ENCODE data around the gene HSD17B13.

GRCh38 chr4:87260477-87260876, 62.2 kb downstream of the HSD17B13 start:
- TF ChIP-seq, protein P1, sequence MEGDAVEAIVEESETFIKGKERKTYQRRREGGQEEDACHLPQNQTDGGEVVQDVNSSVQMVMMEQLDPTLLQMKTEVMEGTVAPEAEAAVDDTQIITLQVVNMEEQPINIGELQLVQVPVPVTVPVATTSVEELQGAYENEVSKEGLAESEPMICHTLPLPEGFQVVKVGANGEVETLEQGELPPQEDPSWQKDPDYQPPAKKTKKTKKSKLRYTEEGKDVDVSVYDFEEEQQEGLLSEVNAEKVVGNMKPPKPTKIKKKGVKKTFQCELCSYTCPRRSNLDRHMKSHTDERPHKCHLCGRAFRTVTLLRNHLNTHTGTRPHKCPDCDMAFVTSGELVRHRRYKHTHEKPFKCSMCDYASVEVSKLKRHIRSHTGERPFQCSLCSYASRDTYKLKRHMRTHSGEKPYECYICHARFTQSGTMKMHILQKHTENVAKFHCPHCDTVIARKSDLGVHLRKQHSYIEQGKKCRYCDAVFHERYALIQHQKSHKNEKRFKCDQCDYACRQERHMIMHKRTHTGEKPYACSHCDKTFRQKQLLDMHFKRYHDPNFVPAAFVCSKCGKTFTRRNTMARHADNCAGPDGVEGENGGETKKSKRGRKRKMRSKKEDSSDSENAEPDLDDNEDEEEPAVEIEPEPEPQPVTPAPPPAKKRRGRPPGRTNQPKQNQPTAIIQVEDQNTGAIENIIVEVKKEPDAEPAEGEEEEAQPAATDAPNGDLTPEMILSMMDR (IDR thresholded peaks at IDR 0.05): no peak
- TF ChIP-seq POLR2A (IDR thresholded peaks at IDR 0.05) (no peak), EP300 (IDR thresholded peaks at IDR 0.05) (no peak), POLR2AphosphoS5 (IDR thresholded peaks at IDR 0.05) (no peak)

Data from suprapubic skin (tissue), 4 donors.